Type B pancreatic cell (in vitro differentiated cells): Measurements from ENCODE around the gene KIDINS220. TPM values are rescaled to one million over a fixed set of nuclear protein-coding genes. Genes with fewer than 3 reads are reported as not detected.

Source experiments
- DNase-seq: peaks from one replicate; pipeline ENCODE4 v3.0.0; 2021; ENCODE audit warnings: mixed read lengths; ENCODE audit not compliant: unreplicated experiment; ENCODE audit errors: extremely low spot score
- H3K27ac Mint-ChIP-seq: 2 replicates; pipeline ENCODE4 v1.8.0; 2021; ENCODE audit warnings: mild to moderate bottlenecking, mixed read lengths
- H3K27me3 Mint-ChIP-seq: 2 replicates; pipeline ENCODE4 v1.8.0; 2021; ENCODE audit warnings: mixed read lengths
- H3K36me3 Mint-ChIP-seq: 2 replicates; pipeline ENCODE4 v1.8.0; 2021; ENCODE audit warnings: mixed read lengths
- H3K4me1 Mint-ChIP-seq: one replicate; pipeline ENCODE4 v1.8.0; 2021; ENCODE audit warnings: mixed read lengths; ENCODE audit not compliant: unreplicated experiment
- H3K4me3 Mint-ChIP-seq: 2 replicates; pipeline ENCODE4 v1.8.0; 2021; ENCODE audit warnings: mild to moderate bottlenecking, mixed read lengths
- H3K9me3 Mint-ChIP-seq: 2 replicates; pipeline ENCODE4 v1.8.0; 2021; ENCODE audit warnings: mixed read lengths
- CTCF ChIP-seq: fragments of 200-600 bp; sonication (generic); conservative IDR thresholded peaks from 2 replicates; pipeline ENCODE4 v1.5.0; 2021; ENCODE audit warnings: antibody characterized with exemption, mild to moderate bottlenecking
- total RNA-seq: library from RNA; stranded (reverse); gene quantifications from 2 replicates; pipeline ENCODE4 v1.2.1, GENCODE V29; 2021; ENCODE audit warnings: low replicate concordance

Gene KIDINS220
- total RNA-seq, 1 donor from 2014 or later, result 73.1 TPM

GRCh38 chr2:8858910-8859309, 21.5 kb upstream of the KIDINS220 start:
- peaks cover 19% of the 10 kb centered on the region for H3K36me3 Mint-ChIP-seq
- H3K9me3 Mint-ChIP-seq, result no peaks in the 10 kb centered on the region
- no peak for DNase-seq
- H3K4me3 Mint-ChIP-seq, result no peak overlapping the region
- TF ChIP-seq CTCF, result no peak
- H3K27me3 Mint-ChIP-seq, result no peaks in the 10 kb centered on the region
- peaks cover 11% of the 10 kb centered on the region for H3K4me1 Mint-ChIP-seq
- no peak overlapping the region for H3K27ac Mint-ChIP-seq

- H3K27ac Mint-ChIP-seq, result no peak overlapping the region
- no peak for DNase-seq
- H3K36me3 Mint-ChIP-seq, result peaks cover 15% of the 10 kb centered on the region
- peaks cover 11% of the 10 kb centered on the region for H3K4me1 Mint-ChIP-seq
- H3K4me3 Mint-ChIP-seq, result peak overlapping the region; percentile 8
- no peak for TF ChIP-seq CTCF
- no peaks in the 10 kb centered on the region for H3K9me3 Mint-ChIP-seq
- no peaks in the 10 kb centered on the region for H3K27me3 Mint-ChIP-seq
Observed at GRCh38 chr2:8858264-8858663, 20.9 kb upstream of the KIDINS220 start.

- H3K27me3 Mint-ChIP-seq, result no peaks in the 10 kb centered on the region
- no peak overlapping the region for H3K27ac Mint-ChIP-seq
- H3K4me3 Mint-ChIP-seq, result peak overlapping the region; percentile 8
- peaks cover 15% of the 10 kb centered on the region for H3K36me3 Mint-ChIP-seq
- no peak for DNase-seq
- H3K9me3 Mint-ChIP-seq, result no peaks in the 10 kb centered on the region
- no peak for TF ChIP-seq CTCF
- H3K4me1 Mint-ChIP-seq, result peaks cover 11% of the 10 kb centered on the region
Observed at GRCh38 chr2:8857709-8858108, 20.3 kb upstream of the KIDINS220 start.

GRCh38 chr2:8856176-8856575, 18.8 kb upstream of the KIDINS220 start:
- no peak overlapping the region for H3K27ac Mint-ChIP-seq
- H3K36me3 Mint-ChIP-seq, result peaks cover 15% of the 10 kb centered on the region
- H3K27me3 Mint-ChIP-seq, result no peaks in the 10 kb centered on the region
- no peak for DNase-seq
- no peak overlapping the region for H3K4me3 Mint-ChIP-seq
- peaks cover 17% of the 10 kb centered on the region for H3K4me1 Mint-ChIP-seq
- H3K9me3 Mint-ChIP-seq, result no peaks in the 10 kb centered on the region
- TF ChIP-seq CTCF, result no peak

GRCh38 chr2:8855010-8855409, 17.6 kb upstream of the KIDINS220 start:
- no peaks in the 10 kb centered on the region for H3K9me3 Mint-ChIP-seq
- DNase-seq, result no peak
- no peaks in the 10 kb centered on the region for H3K27me3 Mint-ChIP-seq
- peaks cover 17% of the 10 kb centered on the region for H3K4me1 Mint-ChIP-seq
- TF ChIP-seq CTCF, result no peak
- peaks cover 15% of the 10 kb centered on the region for H3K36me3 Mint-ChIP-seq
- H3K27ac Mint-ChIP-seq, result no peak overlapping the region
- no peak overlapping the region for H3K4me3 Mint-ChIP-seq

GRCh38 chr2:8853426-8853825, 16.0 kb upstream of the KIDINS220 start:
- no peak for DNase-seq
- Mint-ChIP-seq H3K36me3 (peaks cover 15% of the 10 kb centered on the region), H3K27ac (no peak overlapping the region), H3K4me1 (peaks cover 15% of the 10 kb centered on the region), H3K27me3 (no peaks in the 10 kb centered on the region), H3K4me3 (no peak overlapping the region), H3K9me3 (no peaks in the 10 kb centered on the region)
- TF ChIP-seq CTCF, result no peak
